Measurements from ENCODE around the gene CARNS1. TPM values are rescaled to one million over a fixed set of nuclear protein-coding genes. Genes with fewer than 3 reads are reported as not detected.

The CARNS1 gene
- total and polyA plus RNA-seq, 10 of the 15 experiments (the other 5 are each of a cell fraction or from before 2014, with no cell fraction given), result 0.02 to 0.14 (median 0.10) TPM; not detected in 3

- peaks cover 2% of the 10 kb centered on the region for H3K4me1 ChIP-seq (ENCODE audit: control insufficient read depth, insufficient read depth, low read length)
- no peak overlapping the region for H3K9ac ChIP-seq (ENCODE audit: control insufficient read depth, insufficient read depth, low read length)
- ChIA-PET RAD21 (ENCODE audit: unreplicated experiment) (interaction anchor here (1.0 to 1.4 kb wide), 2 partner anchors 14 to 16 kb away, joined by 3 read pairs; partner anchors contain the start of genes PPP1CA and TBC1D10C), SMC1A (ENCODE audit: uncharacterized antibody, unreplicated experiment) (interaction anchor here (1.1 kb wide), 1 partner anchor 13 kb away, joined by 3 read pairs; no protein-coding TSS in a partner anchor), CTCF (interaction anchor here (1.0 kb wide), 1 partner anchor 9 kb away, joined by 4 read pairs; no protein-coding TSS in a partner anchor), POLR2A (interaction anchor here (0.7 to 1.3 kb wide), 3 partner anchors 8 to 11 kb away, joined by 3 to 6 read pairs (median 4); partner anchors contain the start of gene RPS6KB2)
- no peak overlapping the region for H3K27ac ChIP-seq (ENCODE audit: control insufficient read depth, insufficient read depth)
- H2AFZ ChIP-seq (ENCODE audit: control insufficient read depth, low read depth, low read length), result no peak overlapping the region
- no TSS peak for BruUV-seq (replicated peaks)
- TF ChIP-seq MEF2A (IDR thresholded peaks at IDR 0.05; ENCODE audit: insufficient read depth, low read depth, low read length) (no peak), ZBTB4 (CRISPR knock-in tag; IDR thresholded peaks at IDR 0.05) (no peak), MLLT1 (IDR thresholded peaks at IDR 0.05) (no peak), ZNF217 (IDR thresholded peaks at IDR 0.05) (no peak)
- H4K20me1 ChIP-seq (ENCODE audit: control insufficient read depth, insufficient read depth), result no peaks in the 10 kb centered on the region
- H3K27me3 ChIP-seq (replicated peaks in 1 of 2; ENCODE audit: control insufficient read depth in 2 of 2, insufficient read depth in 2 of 2, low read length in 1 of 2), result peaks cover 0 to 5% of the 10 kb centered on the region in 2 experiments; a peak in 3 of 4 replicates
- no peaks in the 10 kb centered on the region for H3K79me2 ChIP-seq (ENCODE audit: control insufficient read depth, insufficient read depth, low read length)
- intact Hi-C loops (cut with micrococcal nuclease; ENCODE audit: unreplicated experiment) (no loop called here), in situ Hi-C loops (cut with MboI) (no loop called here)
- no peaks in the 10 kb centered on the region for H3K36me3 ChIP-seq (ENCODE audit: control insufficient read depth in 2 of 2, insufficient read depth in 2 of 2, low read length in 1 of 2)
- FAIRE-seq, result no peak
- no peak overlapping the region for H3K4me2 ChIP-seq (ENCODE audit: control insufficient read depth, insufficient read depth)
- H3K4me3 ChIP-seq, result no peak overlapping the region
- DNase-seq (ENCODE audit: low read depth, low spot score), result no peak
- 41% methylated on average over 12 of the region's 12 CpGs for WGBS (ENCODE audit: insufficient coverage, insufficient replicate concordance, low lambda C conversion rate, missing lambda C conversion rate)
- no peaks in the 10 kb centered on the region for H3K9me3 ChIP-seq (replicated peaks; ENCODE audit: control insufficient read depth, insufficient read depth, low read length)
- ATAC-seq, result no peak
Measured at GRCh38 chr11:67417425-67417824, 1.9 kb downstream of the CARNS1 start.
